Measurements from ENCODE around the gene SLC25A29. TPM values are rescaled to one million over a fixed set of nuclear protein-coding genes. Genes with fewer than 3 reads are reported as not detected.
A peak's percentile ranks its signal among the peaks of the same experiment; 100 is the strongest.

The SLC25A29 gene
- total RNA-seq, 1 experiment from 2014 or later: 63.3 TPM

DNA sequence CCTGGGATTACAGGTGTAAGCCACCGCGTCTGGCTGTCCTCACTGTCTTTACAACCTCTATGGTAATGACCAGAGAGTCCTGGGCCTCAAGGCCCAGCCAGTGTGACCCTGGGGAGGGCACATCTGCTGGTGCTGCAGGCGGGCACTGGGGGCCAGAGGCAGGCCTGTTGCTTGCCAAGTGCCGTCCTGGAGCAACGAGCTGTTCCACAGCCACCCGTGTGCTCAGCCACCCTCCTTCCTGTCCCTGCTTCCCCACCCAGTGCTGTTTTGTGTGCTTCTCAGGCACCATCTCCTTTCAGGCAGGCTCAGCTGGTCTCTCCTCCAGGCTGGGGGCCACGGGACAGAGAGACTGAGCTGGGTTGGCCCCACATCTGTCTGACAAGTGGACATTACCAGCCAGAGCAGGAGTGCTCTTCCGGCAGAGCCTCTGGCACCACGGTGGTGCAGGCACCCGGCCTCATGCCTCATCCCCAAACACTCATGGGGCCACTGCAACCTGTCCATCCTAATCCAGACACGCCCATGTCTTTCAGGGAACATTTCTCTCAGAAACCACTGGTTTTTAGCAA is 25.9 kb upstream of the SLC25A29 start:
- DNase-seq (ENCODE audit: low spot score): no peak

DNA sequence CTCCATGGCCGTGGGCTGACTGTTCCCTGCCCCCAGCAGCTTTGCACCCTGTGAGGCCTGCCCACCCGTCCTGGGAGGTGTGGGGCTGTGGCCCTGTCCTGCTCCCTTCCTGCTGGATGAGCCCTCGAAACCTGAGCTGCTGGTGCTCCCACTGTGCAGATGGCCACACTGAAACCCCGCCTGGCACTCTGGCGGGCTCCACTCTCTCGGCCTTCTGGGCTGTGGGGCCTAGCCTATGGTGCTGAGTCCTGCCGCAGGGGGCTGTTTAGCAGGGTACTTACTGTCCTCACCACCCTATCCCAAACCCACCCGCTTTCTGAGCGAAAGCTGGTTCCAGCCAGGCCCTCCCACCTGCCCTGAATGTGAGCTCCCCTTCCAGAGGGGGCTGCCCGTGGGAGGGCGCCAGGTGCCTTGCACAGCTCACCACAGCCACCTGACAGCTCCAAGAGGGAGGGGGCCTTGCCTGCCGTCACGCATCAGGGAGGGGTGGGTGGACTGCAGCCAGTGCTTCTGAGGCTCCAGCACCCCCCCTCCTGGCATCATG is 24.2 kb upstream of the SLC25A29 start:
- DNase-seq (ENCODE audit: low spot score): no peak

DNA sequence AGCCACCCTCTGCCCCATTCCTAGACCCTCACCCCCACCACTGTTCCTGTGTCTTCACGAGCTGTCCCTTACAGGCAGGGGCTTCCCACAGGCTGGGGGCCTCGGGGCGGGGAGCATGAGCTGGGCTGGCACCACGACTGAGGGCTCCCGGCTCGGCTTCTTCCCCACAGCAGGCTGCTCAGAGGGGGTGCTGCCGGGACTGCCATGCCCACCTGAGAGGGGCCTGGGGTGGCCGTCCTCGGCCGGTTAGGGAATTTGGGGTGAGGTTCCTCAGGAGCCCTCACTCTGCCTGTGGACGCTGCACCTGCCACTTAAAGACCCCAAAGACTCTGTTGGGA is 23.7 kb upstream of the SLC25A29 start:
- no peak for DNase-seq (ENCODE audit: low spot score)

DNA sequence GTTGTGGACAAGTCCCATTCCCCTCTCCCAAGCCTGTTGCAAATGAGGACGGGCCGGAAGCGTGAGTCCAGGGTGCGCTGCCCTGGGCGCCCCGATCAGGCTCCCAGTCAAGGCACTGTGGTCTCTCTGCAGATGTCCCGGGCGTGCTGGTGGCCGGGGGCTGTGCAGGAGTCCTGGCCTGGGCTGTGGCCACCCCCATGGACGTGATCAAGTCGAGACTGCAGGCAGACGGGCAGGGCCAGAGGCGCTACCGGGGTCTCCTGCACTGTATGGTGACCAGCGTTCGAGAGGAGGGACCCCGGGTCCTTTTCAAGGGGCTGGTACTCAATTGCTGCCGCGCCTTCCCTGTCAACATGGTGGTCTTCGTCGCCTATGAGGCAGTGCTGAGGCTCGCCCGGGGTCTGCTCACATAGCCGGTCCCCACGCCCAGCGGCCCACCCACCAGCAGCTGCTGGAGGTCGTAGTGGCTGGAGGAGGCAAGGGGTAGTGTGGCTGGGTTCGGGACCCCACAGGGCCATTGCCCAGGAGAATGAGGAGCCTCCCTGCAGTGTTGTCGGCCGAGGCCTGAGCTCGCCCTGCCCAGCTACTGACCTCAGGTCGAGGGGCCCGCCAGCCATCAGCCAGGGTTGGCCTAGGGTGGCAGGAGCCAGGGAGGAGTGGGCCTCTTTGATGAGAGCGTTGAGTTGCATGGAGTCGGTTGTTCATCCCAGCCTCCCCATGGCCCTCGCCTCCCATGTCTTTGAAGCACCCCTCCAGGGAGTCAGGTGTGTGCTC is 23.2 kb upstream of the SLC25A29 start:
- DNase-seq (ENCODE audit: low spot score): no peak

DNA sequence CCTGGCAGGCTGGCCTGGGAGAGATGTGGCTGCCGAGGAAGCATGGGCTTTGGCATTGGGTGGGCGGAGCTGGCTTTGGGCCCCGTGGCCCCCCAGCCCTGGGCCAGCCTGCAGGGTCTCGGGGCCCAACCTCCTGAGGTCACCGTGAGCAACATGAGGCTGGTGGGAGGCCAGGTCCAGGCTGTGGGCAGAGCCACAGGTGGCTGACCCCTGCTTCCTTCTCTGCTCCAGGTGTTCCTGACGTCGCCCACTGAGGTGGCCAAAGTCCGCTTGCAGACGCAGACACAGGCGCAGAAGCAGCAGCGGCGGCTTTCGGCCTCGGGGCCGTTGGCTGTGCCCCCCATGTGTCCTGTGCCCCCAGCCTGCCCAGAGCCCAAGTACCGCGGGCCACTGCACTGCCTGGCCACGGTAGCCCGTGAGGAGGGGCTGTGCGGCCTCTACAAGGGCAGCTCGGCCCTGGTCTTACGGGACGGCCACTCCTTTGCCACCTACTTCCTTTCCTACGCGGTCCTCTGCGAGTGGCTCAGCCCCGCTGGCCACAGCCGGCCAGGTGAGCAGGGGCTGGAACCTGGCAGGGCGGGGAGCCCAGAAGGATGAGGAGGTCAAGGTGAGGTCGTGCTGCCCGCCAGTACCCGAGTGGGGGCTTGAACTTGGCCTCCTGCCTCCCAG is 22.4 kb upstream of the SLC25A29 start:
- DNase-seq (ENCODE audit: low spot score): peak; percentile 47

DNA sequence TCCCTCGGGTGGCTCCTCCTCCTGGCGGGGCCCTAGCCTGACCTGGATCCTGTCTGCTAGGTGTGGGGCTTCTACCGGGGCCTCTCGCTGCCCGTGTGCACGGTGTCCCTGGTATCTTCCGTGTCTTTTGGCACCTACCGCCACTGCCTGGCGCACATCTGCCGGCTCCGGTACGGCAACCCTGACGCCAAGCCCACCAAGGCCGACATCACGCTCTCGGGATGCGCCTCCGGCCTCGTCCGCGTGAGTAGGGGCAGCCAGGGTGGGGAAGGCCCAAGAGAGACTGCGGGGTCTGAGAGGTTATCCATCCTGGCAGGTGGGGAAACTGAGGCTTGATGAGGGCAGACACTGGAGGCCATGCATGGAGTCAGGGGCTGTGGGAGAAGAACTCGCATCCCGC is 20.9 kb upstream of the SLC25A29 start:
- no peak for DNase-seq (ENCODE audit: low spot score)

DNA sequence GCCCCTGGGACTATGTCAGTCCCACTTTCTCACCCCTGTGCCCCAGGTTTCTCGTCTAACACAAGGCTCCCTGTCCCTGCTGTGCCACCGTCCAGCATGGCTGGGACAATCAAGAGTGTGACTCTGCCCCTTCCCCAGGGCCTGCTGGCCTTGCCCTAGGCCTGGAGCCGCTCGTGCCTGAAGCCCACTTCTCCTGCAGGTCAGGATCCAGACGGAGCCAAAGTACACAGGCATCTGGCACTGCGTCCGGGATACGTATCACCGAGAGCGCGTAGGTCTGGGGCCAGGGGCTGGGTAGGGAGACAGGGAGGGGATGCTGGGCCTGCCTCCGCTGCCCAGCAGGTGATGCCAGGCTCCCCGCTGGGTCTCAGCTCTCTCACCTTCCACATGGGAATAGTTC is 19.7 kb upstream of the SLC25A29 start:
- no peak for DNase-seq (ENCODE audit: low spot score)

DNA sequence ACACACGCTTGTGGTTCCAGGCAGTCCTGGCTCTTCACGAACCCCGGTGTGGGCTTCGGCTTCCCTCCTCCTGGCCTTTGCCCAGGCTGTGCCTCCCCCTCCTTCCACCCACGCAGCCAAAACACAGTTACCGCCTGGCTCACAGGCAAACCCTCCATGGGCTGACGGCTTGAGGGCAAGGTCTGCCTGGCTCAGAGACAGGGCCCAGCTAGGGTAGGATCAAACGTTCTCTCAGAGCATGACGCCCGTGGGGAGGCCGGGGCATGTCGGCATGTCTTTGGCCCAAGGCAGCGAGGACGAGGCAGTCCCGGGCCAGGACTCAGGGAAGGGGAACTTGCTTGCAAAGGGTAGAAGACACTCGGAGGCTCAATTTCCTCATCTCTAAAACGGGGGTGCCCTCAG is 19.0 kb upstream of the SLC25A29 start:
- no peak for DNase-seq (ENCODE audit: low spot score)

DNA sequence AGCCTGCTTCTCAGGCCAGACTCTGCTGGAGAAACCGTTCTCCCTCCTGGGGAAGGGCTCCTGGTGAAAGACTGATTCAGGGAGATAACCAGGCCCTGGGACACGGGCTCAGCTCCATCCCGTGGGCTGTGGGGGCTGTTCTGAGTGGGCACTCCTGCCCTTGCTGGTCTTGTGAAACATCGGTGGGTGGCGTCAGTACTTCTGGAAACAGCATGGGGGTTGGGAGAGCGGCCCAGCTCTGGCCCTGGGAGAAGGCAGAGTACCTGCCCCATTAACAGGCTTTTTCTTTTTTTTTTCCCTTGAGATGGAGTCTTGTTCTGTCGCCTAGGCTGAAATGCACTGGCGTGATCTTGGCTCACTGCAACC is 17.7 kb upstream of the SLC25A29 start:
- DNase-seq (ENCODE audit: low spot score): no peak

DNA sequence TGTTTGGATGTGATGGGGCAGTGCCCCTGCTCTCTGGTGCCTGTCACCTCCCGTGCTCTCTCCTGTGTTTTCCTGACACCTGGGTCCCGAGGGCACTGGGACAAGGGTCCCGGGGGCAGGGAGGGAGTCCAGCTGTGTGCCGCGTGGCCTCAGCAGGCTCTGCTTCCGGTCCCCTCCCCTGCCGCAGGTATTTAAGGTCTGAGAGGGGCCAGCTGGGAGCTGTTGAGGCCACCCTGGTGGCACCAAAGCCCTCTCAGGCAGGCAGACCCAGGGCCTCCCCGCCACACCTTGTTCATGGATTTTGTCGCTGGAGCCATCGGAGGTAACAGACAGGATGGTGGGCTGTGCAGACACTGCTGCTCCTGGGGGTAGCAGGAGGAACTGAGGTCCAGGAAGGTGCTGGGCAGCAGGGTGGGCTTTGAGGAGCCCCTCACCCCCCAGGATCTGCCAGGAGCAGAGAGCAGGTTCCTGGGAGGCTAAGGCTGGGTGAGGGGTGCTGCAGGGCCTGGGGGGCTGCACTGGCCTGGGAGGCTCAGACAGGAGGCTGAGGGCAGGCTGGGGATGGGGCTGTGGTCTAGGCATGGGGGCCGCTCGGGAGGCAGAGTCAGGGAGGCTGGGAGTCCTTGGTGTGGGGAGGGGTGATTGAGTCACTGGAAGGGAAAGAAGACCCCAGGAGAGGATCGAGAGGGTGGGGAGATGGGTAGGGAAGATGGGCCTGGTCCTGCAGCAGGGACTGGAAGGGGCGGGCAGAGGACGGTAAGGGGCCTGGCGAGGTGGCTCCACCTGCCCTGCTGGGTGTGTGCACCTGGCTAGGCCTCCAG is 17.1 kb upstream of the SLC25A29 start, which contains the start of gene SLC25A47:
SLC25A47 (plus strand) TSS at position 219 of the 821 bp plus-strand sequence; CDS start at position 295, 76 bp downstream.
- no peak for DNase-seq (ENCODE audit: low spot score)

DNA sequence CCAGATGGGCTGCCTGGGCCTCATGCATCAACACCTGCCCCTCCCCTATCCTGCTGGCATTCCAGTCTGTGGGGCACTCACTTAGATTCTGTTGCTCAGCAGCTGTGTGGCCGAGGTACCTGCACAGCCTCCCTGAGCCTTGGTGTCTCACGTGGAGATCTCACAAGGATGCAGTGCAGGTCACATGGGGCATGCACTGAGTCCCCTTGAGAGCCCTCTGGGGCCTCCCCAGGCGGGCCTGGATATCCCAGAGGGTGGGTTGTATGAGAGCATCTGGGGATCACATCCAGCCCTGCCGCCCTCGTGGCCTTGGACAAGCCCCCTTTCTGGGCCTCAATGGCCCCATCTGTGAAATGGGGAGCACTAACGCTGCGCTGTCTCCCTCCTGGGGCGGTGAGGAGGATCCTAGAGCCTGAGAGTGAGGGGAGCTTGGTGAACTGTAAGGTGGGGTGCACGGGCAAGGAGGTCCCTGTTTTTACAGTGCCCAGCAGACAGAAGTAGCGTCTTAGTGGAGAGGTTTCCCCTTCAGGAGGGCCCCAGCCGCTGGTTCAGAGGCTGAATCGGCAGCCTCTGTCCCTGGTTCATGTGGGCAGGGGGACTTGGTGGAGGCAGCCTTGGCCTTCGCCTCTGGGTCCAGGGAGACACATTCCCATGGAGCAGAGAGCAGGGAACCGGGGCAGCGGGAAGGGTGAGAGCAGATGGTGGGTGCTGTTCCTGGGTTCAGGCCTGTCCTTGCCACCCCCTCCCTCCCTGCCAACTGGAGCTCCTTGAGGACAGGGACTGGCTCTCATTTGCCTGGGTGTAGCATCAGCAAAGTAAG is 16.1 kb upstream of the SLC25A29 start:
- DNase-seq (ENCODE audit: low spot score): no peak

DNA sequence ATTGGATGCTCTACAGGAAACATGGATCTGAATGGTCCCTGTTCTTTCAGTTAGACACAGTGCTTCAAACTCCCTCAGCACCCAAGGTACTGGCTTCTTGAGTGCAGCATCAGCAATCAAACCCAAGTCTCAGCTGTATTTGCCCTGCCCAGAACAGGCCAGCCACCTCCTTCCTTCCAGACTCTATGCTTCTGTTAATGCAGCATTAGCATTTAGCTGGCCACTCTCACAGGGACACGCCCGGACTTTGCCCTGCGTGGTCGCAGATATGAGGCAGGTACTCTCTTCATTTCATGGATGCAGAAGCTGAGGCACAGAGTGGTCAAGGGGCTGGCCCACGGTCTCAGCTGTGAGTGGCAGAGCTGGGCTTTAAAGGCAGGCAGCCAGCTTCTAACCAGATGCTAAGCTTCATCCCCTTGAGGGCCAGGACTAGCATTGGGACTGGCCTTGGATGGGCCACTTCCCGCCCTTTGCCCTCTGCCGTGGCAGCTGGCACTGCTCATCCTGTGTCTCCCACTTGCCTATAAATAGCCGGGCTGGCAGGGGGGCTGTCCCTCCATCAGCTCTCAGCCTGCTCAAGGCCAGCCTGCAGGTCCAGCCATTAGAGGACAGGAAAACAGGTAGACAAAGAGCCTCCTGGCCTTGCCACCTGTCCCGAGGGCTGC is 15.4 kb upstream of the SLC25A29 start:
- DNase-seq (ENCODE audit: low spot score): no peak

DNA sequence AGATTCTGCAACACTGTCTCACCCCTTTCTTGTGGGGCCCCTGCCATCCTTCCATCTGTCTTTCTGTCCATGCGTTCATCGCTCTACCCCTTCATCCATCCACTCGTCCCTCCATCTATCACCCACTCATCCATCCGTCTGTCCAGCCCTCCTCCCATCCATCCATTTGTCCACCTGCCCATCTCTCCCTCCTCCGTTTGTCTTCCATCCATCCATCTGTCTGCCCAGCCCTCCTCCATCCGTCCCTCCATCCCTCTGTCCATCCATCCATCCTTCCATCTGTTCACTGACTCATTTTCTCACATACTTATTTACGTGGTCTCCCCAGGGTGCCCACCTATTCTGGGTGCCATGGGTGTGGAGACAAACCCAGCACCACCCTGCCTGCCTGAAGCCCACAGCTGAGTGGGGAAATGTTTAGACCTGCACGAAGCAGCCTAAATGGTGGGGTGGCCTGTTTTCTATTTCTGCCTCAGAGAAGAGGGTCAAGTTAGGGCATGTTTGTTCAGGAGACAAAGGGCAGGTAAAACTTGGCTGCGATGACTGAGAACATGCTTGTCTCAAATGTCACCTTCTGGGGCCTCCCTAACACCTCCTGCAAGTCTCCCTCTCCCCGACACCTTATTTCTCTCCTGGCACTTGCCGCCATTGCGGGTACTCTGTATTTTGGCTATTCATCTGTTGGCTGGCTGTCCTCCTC is 14.1 kb upstream of the SLC25A29 start:
- DNase-seq (ENCODE audit: low spot score): no peak

DNA sequence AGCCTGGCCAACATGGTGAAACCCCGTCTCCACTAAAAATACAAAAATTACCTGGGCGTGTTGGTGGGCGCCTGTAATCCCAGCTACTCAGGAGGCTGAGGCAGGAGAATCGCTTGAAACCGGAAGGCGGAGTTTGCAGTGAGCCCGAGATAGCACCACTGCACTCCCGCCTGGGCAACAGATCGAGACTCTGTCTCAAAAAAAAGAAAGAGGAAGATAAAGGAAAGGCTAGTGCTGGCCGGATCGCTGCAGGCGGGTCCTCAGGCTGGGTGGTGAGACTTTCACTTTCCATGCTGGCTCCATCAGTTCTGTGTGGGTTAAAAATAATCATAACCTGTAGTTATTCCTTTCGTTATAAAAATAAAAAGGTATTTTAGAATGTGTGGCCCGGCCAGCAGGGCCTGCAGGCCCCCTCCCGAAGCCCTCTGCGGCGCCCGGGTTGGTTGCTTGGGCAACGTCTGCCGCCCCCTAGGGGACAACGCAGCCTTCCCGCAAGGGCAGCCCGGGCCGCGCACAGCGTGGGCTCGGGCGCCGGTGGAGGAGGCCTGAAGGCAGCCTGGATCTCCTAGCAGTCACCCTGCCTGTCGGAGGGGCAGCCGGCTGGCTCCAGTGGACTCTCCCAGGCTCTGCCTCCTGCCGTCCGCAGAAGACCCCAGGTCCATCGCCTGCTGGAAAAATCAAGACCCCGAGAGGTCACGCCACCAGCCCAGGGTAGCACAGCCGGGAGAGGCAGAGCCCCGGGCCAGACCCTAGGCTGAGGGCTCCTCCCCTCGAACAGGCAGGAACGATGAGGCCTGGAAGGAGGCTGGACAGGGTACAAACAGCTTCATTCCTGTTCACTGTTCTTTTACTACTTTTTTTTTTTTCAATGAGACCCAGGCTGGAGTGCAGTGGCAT is 11.9 kb upstream of the SLC25A29 start:
- no peak for DNase-seq (ENCODE audit: low spot score)

DNA sequence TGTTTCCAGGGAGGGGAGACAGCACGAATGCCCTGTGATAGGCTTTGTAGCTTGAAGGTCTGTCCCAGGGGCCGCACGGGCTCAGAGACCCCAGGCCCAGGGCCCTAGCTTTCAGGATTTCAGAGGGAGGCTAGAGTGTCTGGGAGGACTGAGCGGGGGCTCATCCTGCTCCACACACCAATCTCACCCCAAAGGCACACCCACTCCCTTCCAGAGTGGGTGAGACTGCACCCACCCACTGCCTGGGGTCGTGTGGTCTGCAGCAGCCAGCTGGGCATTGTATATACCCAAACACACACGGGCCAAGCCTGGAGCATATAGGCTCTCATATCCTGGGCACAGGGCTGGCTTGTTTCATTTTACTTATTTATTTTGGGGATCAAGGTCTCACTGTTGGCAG is 11.1 kb upstream of the SLC25A29 start:
- DNase-seq (ENCODE audit: low spot score): no peak

DNA sequence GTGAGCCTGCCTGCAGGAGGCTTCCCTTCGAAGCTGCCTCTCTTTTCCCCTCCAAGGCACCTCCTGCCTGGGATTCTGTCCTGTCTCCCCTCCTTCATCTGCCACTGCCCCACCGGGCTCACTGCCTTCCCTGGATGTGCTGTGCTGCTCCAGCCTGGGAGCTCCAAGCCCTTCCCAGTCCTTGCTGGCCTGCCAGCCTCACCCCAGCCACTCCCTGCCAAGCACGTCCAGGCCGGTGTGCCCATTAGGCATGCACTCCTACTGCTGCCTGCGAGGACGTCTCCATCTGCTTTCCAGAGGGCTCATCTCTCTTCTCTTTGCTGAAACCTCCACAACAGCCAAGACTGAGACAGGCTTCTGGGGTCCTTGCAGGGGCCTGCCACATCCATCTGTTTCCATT is 8.5 kb upstream of the SLC25A29 start:
- no peak for DNase-seq (ENCODE audit: low spot score)

DNA sequence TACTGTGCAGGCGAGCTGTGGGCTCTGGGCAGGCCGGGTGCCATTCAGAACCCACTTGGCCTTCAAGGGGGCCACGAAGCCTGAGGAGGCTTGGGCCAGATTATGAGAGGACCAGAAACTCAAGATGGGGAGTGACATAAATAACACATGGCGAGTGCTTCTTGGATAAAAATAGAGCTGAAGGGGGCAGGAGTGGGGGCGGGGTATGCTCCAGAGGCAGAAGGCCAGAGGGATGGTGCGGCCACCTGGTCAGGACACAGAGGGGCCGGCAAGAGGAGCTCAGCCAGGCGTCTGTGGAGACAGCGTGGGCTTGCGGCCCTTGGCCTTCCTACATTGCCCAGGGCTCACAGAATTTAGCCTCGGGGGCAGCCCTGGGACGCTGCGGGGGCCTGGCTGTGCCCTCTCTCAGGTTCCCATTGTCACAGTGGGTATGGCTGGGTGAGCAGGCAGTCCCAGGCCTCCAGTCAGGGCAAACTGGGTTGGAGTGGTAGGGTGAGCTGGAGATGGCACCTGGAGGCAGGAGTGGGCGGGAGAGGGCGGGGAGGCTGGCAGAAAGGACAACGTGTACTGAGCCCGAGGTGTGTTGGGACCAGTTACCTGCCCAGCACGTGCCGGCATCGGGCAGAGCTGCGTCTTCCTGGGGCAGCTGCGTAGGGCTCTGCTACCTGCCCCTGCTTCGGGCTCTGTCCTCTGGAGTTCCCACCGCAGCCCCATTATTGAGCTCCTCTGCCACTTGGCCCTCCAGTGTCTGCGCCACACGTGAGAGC is 7.4 kb upstream of the SLC25A29 start:
- DNase-seq (ENCODE audit: low spot score): no peak

DNA sequence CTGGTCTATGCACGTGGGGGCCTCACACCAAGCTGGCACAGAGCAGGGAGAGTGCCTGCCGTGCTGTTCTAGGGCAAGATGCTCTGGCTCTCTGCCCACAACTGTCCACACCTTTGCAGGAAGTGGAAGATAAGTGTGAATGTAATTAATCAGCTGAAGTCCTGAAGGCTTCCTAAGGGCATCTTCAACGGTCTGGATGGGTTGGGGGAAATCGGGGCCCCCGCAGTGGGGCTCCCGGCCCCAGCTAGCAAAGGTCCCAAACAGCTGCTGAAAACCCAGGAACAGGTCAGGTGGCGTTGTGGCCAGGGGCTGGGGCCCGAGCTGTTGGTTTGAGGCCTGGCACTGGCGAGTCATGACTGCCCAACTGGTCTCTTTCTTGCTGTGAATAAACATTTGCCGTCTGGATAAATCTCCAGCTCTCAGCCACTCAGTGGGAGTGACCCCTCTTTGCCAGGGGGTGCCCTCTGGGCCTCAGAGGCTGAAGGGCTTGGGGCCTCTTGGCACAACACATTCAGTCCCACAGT is 6.7 kb upstream of the SLC25A29 start:
- DNase-seq (ENCODE audit: low spot score): no peak

All from HT-29 (cell line).